ENCODE results near the gene BABAM1. TPM values are rescaled to one million over a fixed set of nuclear protein-coding genes. Genes with fewer than 3 reads are reported as not detected.

BABAM1 gene
- total RNA-seq, 1 experiment from 2014 or later: 146 TPM

GRCh38 chr19:17321655-17322489, 54.6 kb downstream of the BABAM1 start:
- peaks cover 18% of the 10 kb centered on the region for H3K36me3 Mint-ChIP-seq
- no peak for TF ChIP-seq CREB1 (CRISPR knock-in tag; IDR thresholded peaks at IDR 0.05)
- no peak for TF ChIP-seq SP1 (CRISPR knock-in tag; conservative IDR thresholded peaks at IDR 0.05)
- no peak for TF ChIP-seq ZNF512 (CRISPR knock-in tag; IDR thresholded peaks at IDR 0.05; ENCODE audit: borderline replicate concordance)
- TF ChIP-seq, protein P1, sequence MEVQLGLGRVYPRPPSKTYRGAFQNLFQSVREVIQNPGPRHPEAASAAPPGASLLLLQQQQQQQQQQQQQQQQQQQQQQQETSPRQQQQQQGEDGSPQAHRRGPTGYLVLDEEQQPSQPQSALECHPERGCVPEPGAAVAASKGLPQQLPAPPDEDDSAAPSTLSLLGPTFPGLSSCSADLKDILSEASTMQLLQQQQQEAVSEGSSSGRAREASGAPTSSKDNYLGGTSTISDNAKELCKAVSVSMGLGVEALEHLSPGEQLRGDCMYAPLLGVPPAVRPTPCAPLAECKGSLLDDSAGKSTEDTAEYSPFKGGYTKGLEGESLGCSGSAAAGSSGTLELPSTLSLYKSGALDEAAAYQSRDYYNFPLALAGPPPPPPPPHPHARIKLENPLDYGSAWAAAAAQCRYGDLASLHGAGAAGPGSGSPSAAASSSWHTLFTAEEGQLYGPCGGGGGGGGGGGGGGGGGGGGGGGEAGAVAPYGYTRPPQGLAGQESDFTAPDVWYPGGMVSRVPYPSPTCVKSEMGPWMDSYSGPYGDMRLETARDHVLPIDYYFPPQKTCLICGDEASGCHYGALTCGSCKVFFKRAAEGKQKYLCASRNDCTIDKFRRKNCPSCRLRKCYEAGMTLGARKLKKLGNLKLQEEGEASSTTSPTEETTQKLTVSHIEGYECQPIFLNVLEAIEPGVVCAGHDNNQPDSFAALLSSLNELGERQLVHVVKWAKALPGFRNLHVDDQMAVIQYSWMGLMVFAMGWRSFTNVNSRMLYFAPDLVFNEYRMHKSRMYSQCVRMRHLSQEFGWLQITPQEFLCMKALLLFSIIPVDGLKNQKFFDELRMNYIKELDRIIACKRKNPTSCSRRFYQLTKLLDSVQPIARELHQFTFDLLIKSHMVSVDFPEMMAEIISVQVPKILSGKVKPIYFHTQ (CRISPR knock-in tag; IDR thresholded peaks at IDR 0.05): no peak
- no peak for TF ChIP-seq MXD4 (CRISPR knock-in tag; IDR thresholded peaks at IDR 0.05; ENCODE audit: borderline replicate concordance)
- TF ChIP-seq HMGA2 (CRISPR knock-in tag; IDR thresholded peaks at IDR 0.05): no peak
- TF ChIP-seq, protein P2, sequence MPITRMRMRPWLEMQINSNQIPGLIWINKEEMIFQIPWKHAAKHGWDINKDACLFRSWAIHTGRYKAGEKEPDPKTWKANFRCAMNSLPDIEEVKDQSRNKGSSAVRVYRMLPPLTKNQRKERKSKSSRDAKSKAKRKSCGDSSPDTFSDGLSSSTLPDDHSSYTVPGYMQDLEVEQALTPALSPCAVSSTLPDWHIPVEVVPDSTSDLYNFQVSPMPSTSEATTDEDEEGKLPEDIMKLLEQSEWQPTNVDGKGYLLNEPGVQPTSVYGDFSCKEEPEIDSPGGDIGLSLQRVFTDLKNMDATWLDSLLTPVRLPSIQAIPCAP (CRISPR knock-in tag; IDR thresholded peaks at IDR 0.05): no peak
- TF ChIP-seq, protein P3, sequence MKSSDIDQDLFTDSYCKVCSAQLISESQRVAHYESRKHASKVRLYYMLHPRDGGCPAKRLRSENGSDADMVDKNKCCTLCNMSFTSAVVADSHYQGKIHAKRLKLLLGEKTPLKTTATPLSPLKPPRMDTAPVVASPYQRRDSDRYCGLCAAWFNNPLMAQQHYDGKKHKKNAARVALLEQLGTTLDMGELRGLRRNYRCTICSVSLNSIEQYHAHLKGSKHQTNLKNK (CRISPR knock-in tag; IDR thresholded peaks at IDR 0.05): no peak
- TF ChIP-seq ZSCAN18 (CRISPR knock-in tag; IDR thresholded peaks at IDR 0.05): no peak
- no peak for TF ChIP-seq JAZF1 (CRISPR knock-in tag; IDR thresholded peaks at IDR 0.05)
- no peak for TF ChIP-seq ZNF671 (CRISPR knock-in tag; IDR thresholded peaks at IDR 0.05)
- no peak for TF ChIP-seq MAX (CRISPR knock-in tag; IDR thresholded peaks at IDR 0.05)
- no peak for TF ChIP-seq SMAD3 (CRISPR knock-in tag; IDR thresholded peaks at IDR 0.05; ENCODE audit: borderline replicate concordance)
- TF ChIP-seq ZNF138 (CRISPR knock-in tag; conservative IDR thresholded peaks at IDR 0.05): no peak
- TF ChIP-seq, protein P4, sequence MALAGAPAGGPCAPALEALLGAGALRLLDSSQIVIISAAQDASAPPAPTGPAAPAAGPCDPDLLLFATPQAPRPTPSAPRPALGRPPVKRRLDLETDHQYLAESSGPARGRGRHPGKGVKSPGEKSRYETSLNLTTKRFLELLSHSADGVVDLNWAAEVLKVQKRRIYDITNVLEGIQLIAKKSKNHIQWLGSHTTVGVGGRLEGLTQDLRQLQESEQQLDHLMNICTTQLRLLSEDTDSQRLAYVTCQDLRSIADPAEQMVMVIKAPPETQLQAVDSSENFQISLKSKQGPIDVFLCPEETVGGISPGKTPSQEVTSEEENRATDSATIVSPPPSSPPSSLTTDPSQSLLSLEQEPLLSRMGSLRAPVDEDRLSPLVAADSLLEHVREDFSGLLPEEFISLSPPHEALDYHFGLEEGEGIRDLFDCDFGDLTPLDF (CRISPR knock-in tag; IDR thresholded peaks at IDR 0.05): no peak
- TF ChIP-seq E2F4 (CRISPR knock-in tag; IDR thresholded peaks at IDR 0.05; ENCODE audit: borderline replicate concordance, low read depth): no peak
- no peak for TF ChIP-seq MYBL2 (CRISPR knock-in tag; IDR thresholded peaks at IDR 0.05)
- no peak for TF ChIP-seq NFE2L1 (CRISPR knock-in tag; IDR thresholded peaks at IDR 0.05)
- TF ChIP-seq ZNF423 (CRISPR knock-in tag; IDR thresholded peaks at IDR 0.05): no peak
- H3K4me1 Mint-ChIP-seq: peaks cover 8% of the 10 kb centered on the region; the same call in 1 of the 2 replicates
- no peaks in the 10 kb centered on the region for H3K27me3 Mint-ChIP-seq (ENCODE audit: low read depth)
- no peak overlapping the region for H3K4me3 Mint-ChIP-seq
- ATAC-seq (no peak), DNase-seq (ENCODE audit: low spot score) (no peak)
- ChIA-PET POLR2A (interaction anchor here (1.2 to 1.7 kb wide), 3 partner anchors 12 to 74 kb away, joined by 3 to 8 read pairs (median 5); partner anchors contain the start of gene DDA1), CTCF (interaction anchor here (0.5 to 1.9 kb wide), 4 partner anchors 11 to 17 kb away, joined by 3 to 6 read pairs (median 3); partner anchors contain the start of genes ANO8 and DDA1)
- H3K27ac Mint-ChIP-seq: peak overlapping the region; percentile 97
- H3K9me3 Mint-ChIP-seq: no peaks in the 10 kb centered on the region

All from WTC11 (cell line).